Lower leg skin (tissue), 4 donors: ENCODE measurements around the gene MEIOSIN. TPM values are rescaled to one million over a fixed set of nuclear protein-coding genes. Genes with fewer than 3 reads are reported as not detected.

ENCODE experiments used
- DNase-seq, 2 donors: peaks; one replicate each; pipeline ENCODE4 v3.0.0-alpha.2; 2019; ENCODE audit warnings: low spot score in 2 of 2
- H3K4me3 ChIP-seq: fragments of 200-600 bp; sonication (generic); 2 replicates; pipeline ENCODE4 v1.5.1; 2017; ENCODE audit warnings: mild to moderate bottlenecking, low read depth; ENCODE audit not compliant: poor library complexity, severe bottlenecking
- POLR2A ChIP-seq, 2 donors: fragments of 450-650 bp; IDR thresholded peaks; one replicate each; pipeline ENCODE4 v1.6.1; 2016 to 2017; ENCODE audit warnings: antibody characterized with exemption in 2 of 2, mild to moderate bottlenecking in 1 of 2, moderate library complexity in 1 of 2
- WGBS, 2 donors: methylation state at CpG; one replicate each; pipeline ENCODE4 v1.1.5; 2018; 5-methylcytosine and 5-hydroxymethylcytosine counted together
- intact Hi-C: fragments of 100-400 bp; cut with DNase I; formaldehyde crosslinking; loops from one replicate; pipeline ENCODE4 v1.15.0; 2023; ENCODE audit warnings: low total_unique reads
- total RNA-seq, 4 donors: library from RNA; depleted of rRNA; stranded (reverse); fragments of >200 nt; gene quantifications; one replicate each; pipeline ENCODE4 v1.1.0, GENCODE V29; 2016
- TF ChIP-seq, protein P1 (sequence below), 3 donors: fragments of 450-650 bp; IDR thresholded peaks; one replicate each; pipeline ENCODE4 v1.5.1; 2016; ENCODE audit warnings: antibody characterized with exemption in 3 of 3, mild to moderate bottlenecking in 3 of 3, moderate library complexity in 2 of 3

Gene MEIOSIN
- total RNA-seq, 4 donors from 2014 or later: not detected

GRCh38 chr19:45693106-45693788, 40.0 kb upstream of the MEIOSIN start:
- peak; percentile 66 to 97 for DNase-seq
- H3K4me3 ChIP-seq: peak overlapping the region; percentile 62
- intact Hi-C loops: no loop called here
- WGBS, 2 donors: 1 to 2% methylated on average over 22 of the region's 22 CpGs
- TF ChIP-seq, protein P1, sequence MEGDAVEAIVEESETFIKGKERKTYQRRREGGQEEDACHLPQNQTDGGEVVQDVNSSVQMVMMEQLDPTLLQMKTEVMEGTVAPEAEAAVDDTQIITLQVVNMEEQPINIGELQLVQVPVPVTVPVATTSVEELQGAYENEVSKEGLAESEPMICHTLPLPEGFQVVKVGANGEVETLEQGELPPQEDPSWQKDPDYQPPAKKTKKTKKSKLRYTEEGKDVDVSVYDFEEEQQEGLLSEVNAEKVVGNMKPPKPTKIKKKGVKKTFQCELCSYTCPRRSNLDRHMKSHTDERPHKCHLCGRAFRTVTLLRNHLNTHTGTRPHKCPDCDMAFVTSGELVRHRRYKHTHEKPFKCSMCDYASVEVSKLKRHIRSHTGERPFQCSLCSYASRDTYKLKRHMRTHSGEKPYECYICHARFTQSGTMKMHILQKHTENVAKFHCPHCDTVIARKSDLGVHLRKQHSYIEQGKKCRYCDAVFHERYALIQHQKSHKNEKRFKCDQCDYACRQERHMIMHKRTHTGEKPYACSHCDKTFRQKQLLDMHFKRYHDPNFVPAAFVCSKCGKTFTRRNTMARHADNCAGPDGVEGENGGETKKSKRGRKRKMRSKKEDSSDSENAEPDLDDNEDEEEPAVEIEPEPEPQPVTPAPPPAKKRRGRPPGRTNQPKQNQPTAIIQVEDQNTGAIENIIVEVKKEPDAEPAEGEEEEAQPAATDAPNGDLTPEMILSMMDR (IDR thresholded peaks at IDR 0.05): peak in 1 of 3 donors; percentile 45
- TF ChIP-seq POLR2A (IDR thresholded peaks at IDR 0.05): no peak

GRCh38 chr19:45701676-45702075, 31.6 kb upstream of the MEIOSIN start:
- no peak for TF ChIP-seq POLR2A (IDR thresholded peaks at IDR 0.05)
- TF ChIP-seq, protein P1 (IDR thresholded peaks at IDR 0.05): no peak
- intact Hi-C loops: no loop called here
- WGBS, 2 donors: 62 to 72% methylated on average over 7 of the region's 7 CpGs
- no peak overlapping the region for H3K4me3 ChIP-seq
- DNase-seq: no peak

DNA sequence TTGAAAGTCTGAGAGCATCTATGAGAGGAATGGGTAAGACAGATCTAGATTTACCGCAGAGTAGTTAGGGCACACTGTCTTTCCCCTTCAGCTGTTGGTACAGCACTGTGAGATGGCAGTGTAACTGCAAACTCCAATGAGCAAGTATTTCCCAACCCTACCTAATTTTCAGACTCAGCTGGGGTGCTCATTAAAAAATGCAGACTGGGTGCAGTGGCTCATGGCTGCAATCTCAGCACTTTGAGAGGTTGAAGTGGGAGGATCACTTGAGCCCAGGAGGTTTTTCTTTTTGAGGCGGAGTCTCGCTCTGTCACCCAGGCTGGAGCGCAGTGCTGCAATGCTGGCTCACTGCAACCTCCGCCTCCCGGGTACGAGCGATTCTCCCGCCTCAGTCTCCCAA, 28.1 kb upstream of the MEIOSIN start:
- intact Hi-C loops: no loop called here
- WGBS, 2 donors: 92 to 95% methylated on average over 9 of the region's 9 CpGs
- H3K4me3 ChIP-seq: no peak overlapping the region
- DNase-seq: no peak
- no peak for TF ChIP-seq POLR2A (IDR thresholded peaks at IDR 0.05)
- TF ChIP-seq, protein P1 (IDR thresholded peaks at IDR 0.05): no peak

- intact Hi-C loops: no loop called here
- 90 to 96% methylated on average over 12 of the region's 12 CpGs for WGBS, 2 donors
- H3K4me3 ChIP-seq: no peak overlapping the region
- no peak for DNase-seq
- TF ChIP-seq, protein P1 (IDR thresholded peaks at IDR 0.05): no peak
- TF ChIP-seq POLR2A (IDR thresholded peaks at IDR 0.05): no peak
Observed at GRCh38 chr19:45705710-45706415, 27.4 kb upstream of the MEIOSIN start.

GRCh38 chr19:45710356-45711130, 22.7 kb upstream of the MEIOSIN start:
- TF ChIP-seq, protein P1 (IDR thresholded peaks at IDR 0.05): no peak
- TF ChIP-seq POLR2A (IDR thresholded peaks at IDR 0.05): no peak
- no peak for DNase-seq
- intact Hi-C loops: no loop called here
- H3K4me3 ChIP-seq: no peak overlapping the region
- 73 to 74% methylated on average over 10 of the region's 10 CpGs for WGBS, 2 donors
